Breast epithelium (tissue), 4 donors: ENCODE results near the gene IGSF21. TPM values are rescaled to one million over a fixed set of nuclear protein-coding genes. Genes with fewer than 3 reads are reported as not detected.

ENCODE experiments used
- DNase-seq, 2 donors: peaks; one replicate each; pipeline ENCODE4 v3.0.0-alpha.2; 2019; ENCODE audit warnings: low spot score in 2 of 2
- H3K27ac ChIP-seq, 2 donors: fragments of 200-600 bp; sonication (generic) in 1 of 2; one replicate each; pipeline ENCODE4 v1.5.1; 2016 to 2019; ENCODE audit warnings: mild to moderate bottlenecking in 1 of 2
- H3K27me3 ChIP-seq, 2 donors: fragments of 200-600 bp; sonication (generic) in 1 of 2; one replicate each; pipeline versions ENCODE4 v1.5.1 to v1.6.0; 2017 to 2019; ENCODE audit warnings: control low read depth in 1 of 2, mild to moderate bottlenecking in 1 of 2
- H3K36me3 ChIP-seq: fragments of 200-600 bp; one replicate; pipeline ENCODE4 v1.5.1; 2019
- H3K4me1 ChIP-seq, 2 donors: fragments of 200-600 bp; sonication (generic); one replicate each; pipeline ENCODE4 v1.5.1; 2016 to 2019; ENCODE audit warnings: control low read depth in 1 of 2
- H3K4me3 ChIP-seq, 3 donors: fragments of 200-600 bp; sonication (generic); 1 replicate in 2 of 3; 2 replicates in 1 of 3; pipeline ENCODE4 v1.5.1; 2016 to 2019; ENCODE audit warnings: mild to moderate bottlenecking in 3 of 3, moderate library complexity in 2 of 3
- H3K9me3 ChIP-seq, 2 donors: fragments of 200-600 bp; sonication (generic) in 1 of 2; one replicate each; pipeline ENCODE4 v1.5.1; 2016 to 2019; ENCODE audit warnings: control low read depth in 1 of 2
- CTCF ChIP-seq, 3 donors: fragments of 450-650 bp; IDR thresholded peaks; one replicate each; pipeline ENCODE4 v1.5.1; 2016 to 2017; ENCODE audit warnings: antibody characterized with exemption in 3 of 3, mild to moderate bottlenecking in 3 of 3, moderate library complexity in 3 of 3
- POLR2A ChIP-seq: fragments of 450-650 bp; IDR thresholded peaks from one replicate; pipeline ENCODE4 v1.6.1; 2016; ENCODE audit warnings: antibody characterized with exemption, mild to moderate bottlenecking, moderate library complexity
- POLR2AphosphoS5 ChIP-seq, 3 donors: sonication (generic); formaldehyde crosslinking; IDR thresholded peaks; one replicate each; pipeline ENCODE4 v1.6.1; 2017; ENCODE audit warnings: antibody characterized with exemption in 3 of 3
- intact Hi-C: fragments of 100-400 bp; cut with DNase I; formaldehyde crosslinking; loops from one replicate; pipeline ENCODE4 v1.15.1; 2023; ENCODE audit warnings: low total_unique reads
- total RNA-seq, 3 donors: library from RNA; depleted of rRNA; stranded (reverse); fragments of >200 nt; gene quantifications; one replicate each; pipeline ENCODE4 v1.1.0, GENCODE V29; 2016

Gene IGSF21
- total RNA-seq, 3 donors from 2014 or later: 4.8 to 9.5 (median 4.8) TPM

- TF ChIP-seq POLR2AphosphoS5 (IDR thresholded peaks at IDR 0.05) (no peak), POLR2A (no peak), CTCF (IDR thresholded peaks at IDR 0.05) (no peak)
- intact Hi-C loops: no loop called here
- H3K4me1 ChIP-seq: no peaks in the 10 kb centered on the region
- no peaks in the 10 kb centered on the region for H3K9me3 ChIP-seq
- peaks cover 0 to 36% of the 10 kb centered on the region in 2 donors for H3K27me3 ChIP-seq
- DNase-seq: no peak
- H3K4me3 ChIP-seq: no peak overlapping the region
- no peak overlapping the region for H3K27ac ChIP-seq
- no peaks in the 10 kb centered on the region for H3K36me3 ChIP-seq
Observed at GRCh38 chr1:18191481-18192155, 84.0 kb downstream of the IGSF21 start.

- Histone ChIP-seq H3K4me1 (no peaks in the 10 kb centered on the region), H3K27me3 (peaks cover 0 to 37% of the 10 kb centered on the region in 2 donors), H3K36me3 (no peaks in the 10 kb centered on the region), H3K9me3 (no peaks in the 10 kb centered on the region), H3K4me3 (no peak overlapping the region), H3K27ac (no peak overlapping the region)
- no peak for DNase-seq
- intact Hi-C loops: no loop called here
- TF ChIP-seq POLR2AphosphoS5 (IDR thresholded peaks at IDR 0.05) (no peak), CTCF (IDR thresholded peaks at IDR 0.05) (no peak), POLR2A (no peak)
Observed at GRCh38 chr1:18192182-18192581, 84.6 kb downstream of the IGSF21 start.

- peaks cover 0 to 37% of the 10 kb centered on the region in 2 donors for H3K27me3 ChIP-seq
- TF ChIP-seq POLR2A (no peak), CTCF (IDR thresholded peaks at IDR 0.05) (no peak), POLR2AphosphoS5 (IDR thresholded peaks at IDR 0.05) (no peak)
Observed at GRCh38 chr1:18192974-18193373, 85.4 kb downstream of the IGSF21 start.

GRCh38 chr1:18197299-18197698 lies 89.7 kb downstream of the IGSF21 start:
- TF ChIP-seq POLR2AphosphoS5 (IDR thresholded peaks at IDR 0.05): no peak
- no peak for TF ChIP-seq POLR2A
- TF ChIP-seq CTCF (IDR thresholded peaks at IDR 0.05): no peak

More at GRCh38 chr1:18192974-18193373, 85.4 kb downstream of the IGSF21 start:
- DNase-seq: no peak
- intact Hi-C loops: no loop called here
- Histone ChIP-seq H3K36me3 (no peaks in the 10 kb centered on the region), H3K4me1 (no peaks in the 10 kb centered on the region), H3K27ac (no peak overlapping the region), H3K4me3 (no peak overlapping the region), H3K9me3 (no peaks in the 10 kb centered on the region)

GRCh38 chr1:18198260-18198659 lies 90.7 kb downstream of the IGSF21 start:
- no peak for DNase-seq

More at GRCh38 chr1:18197299-18197698, 89.7 kb downstream of the IGSF21 start:
- no peaks in the 10 kb centered on the region for H3K9me3 ChIP-seq
- no peak for DNase-seq
- H3K27me3 ChIP-seq: peaks cover 0 to 40% of the 10 kb centered on the region in 2 donors
- H3K27ac ChIP-seq: no peak overlapping the region
- no peaks in the 10 kb centered on the region for H3K36me3 ChIP-seq
- no peak overlapping the region for H3K4me3 ChIP-seq
- no peaks in the 10 kb centered on the region for H3K4me1 ChIP-seq
- intact Hi-C loops: no loop called here

More at GRCh38 chr1:18198260-18198659, 90.7 kb downstream of the IGSF21 start:
- Histone ChIP-seq H3K9me3 (no peaks in the 10 kb centered on the region), H3K27me3 (peaks cover 0 to 40% of the 10 kb centered on the region in 2 donors), H3K4me1 (no peaks in the 10 kb centered on the region), H3K36me3 (no peaks in the 10 kb centered on the region), H3K27ac (no peak overlapping the region), H3K4me3 (no peak overlapping the region)
- intact Hi-C loops: no loop called here
- TF ChIP-seq CTCF (IDR thresholded peaks at IDR 0.05) (no peak), POLR2A (no peak), POLR2AphosphoS5 (IDR thresholded peaks at IDR 0.05) (no peak)
